ENCODE data around the gene TMEM72. TPM values are rescaled to one million over a fixed set of nuclear protein-coding genes. Genes with fewer than 3 reads are reported as not detected.

TMEM72 gene
- total and polyA plus RNA-seq, 7 donors = 0.33 to 11.8 (median 4.1) TPM; not detected in 3

DNA sequence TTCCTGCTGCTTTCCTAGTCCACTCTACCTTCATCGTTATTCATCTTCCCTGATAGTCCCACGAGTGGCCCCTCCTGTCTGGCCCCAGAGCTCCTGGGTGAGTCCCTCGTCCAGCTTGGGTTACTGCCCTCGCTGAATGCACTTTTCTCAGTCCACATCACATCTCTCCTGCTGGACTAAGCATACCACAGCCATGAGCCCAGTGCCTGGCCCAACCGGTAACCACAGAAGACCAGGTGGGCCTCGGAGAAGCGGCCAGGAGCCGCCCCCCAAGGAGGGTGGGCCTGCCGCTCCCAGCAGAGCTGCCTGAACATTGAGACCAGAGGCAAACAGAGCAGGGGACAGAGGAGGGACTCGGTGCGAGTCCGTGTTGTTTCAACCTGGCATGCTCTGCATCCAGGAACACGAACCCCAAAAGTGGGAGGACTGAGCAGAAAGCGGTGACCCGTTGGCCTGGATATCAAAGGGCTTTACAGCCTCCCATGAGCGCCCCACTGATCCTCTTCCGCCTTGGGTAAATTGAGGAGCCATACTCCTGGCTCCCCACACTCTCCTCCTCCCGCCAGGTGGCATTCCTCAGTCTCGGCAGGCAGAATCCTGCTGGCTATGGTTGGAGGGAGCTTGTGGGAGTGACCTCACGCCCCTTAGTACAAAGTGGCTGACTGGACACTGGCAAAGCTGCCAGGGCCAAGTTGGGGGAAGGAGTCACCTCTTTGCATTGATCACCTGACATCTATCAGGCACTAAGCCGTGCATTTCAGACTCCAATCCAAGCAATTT is 13.3 kb downstream of the TMEM72 start:
- 88 to 92% methylated on average over 21 of the region's 21 CpGs for WGBS, 2 donors
- intact Hi-C loops (cut with DNase I) = no loop called here
- no peaks in the 10 kb centered on the region for H3K4me1 ChIP-seq
- H3K27me3 ChIP-seq = no peaks in the 10 kb centered on the region
- peak; percentile 52 for DNase-seq
- no peak overlapping the region for H3K4me3 ChIP-seq
- no peaks in the 10 kb centered on the region for H3K36me3 ChIP-seq
- H3K9me3 ChIP-seq = no peaks in the 10 kb centered on the region
- TF ChIP-seq POLR2A (IDR thresholded peaks at IDR 0.05) (no peak), POLR2AphosphoS5 (IDR thresholded peaks at IDR 0.05) (no peak), CTCF (IDR thresholded peaks at IDR 0.05) (no peak), EP300 (IDR thresholded peaks at IDR 0.05) (no peak)
- H3K27ac ChIP-seq = no peak overlapping the region

- WGBS, 2 donors = 59 to 81% methylated on average over 7 of the region's 7 CpGs
- Histone ChIP-seq H3K36me3 (no peaks in the 10 kb centered on the region), H3K9me3 (no peaks in the 10 kb centered on the region), H3K27ac (no peak overlapping the region), H3K4me1 (no peaks in the 10 kb centered on the region), H3K27me3 (no peaks in the 10 kb centered on the region), H3K4me3 (no peak overlapping the region)
- TF ChIP-seq EP300 (IDR thresholded peaks at IDR 0.05) (no peak), POLR2AphosphoS5 (IDR thresholded peaks at IDR 0.05) (no peak), POLR2A (IDR thresholded peaks at IDR 0.05) (no peak), CTCF (IDR thresholded peaks at IDR 0.05) (no peak)
- DNase-seq = peak; percentile 34
- intact Hi-C loops (cut with DNase I) = no loop called here
Observed at GRCh38 chr10:44925224-44925623, 14.1 kb downstream of the TMEM72 start.

DNA sequence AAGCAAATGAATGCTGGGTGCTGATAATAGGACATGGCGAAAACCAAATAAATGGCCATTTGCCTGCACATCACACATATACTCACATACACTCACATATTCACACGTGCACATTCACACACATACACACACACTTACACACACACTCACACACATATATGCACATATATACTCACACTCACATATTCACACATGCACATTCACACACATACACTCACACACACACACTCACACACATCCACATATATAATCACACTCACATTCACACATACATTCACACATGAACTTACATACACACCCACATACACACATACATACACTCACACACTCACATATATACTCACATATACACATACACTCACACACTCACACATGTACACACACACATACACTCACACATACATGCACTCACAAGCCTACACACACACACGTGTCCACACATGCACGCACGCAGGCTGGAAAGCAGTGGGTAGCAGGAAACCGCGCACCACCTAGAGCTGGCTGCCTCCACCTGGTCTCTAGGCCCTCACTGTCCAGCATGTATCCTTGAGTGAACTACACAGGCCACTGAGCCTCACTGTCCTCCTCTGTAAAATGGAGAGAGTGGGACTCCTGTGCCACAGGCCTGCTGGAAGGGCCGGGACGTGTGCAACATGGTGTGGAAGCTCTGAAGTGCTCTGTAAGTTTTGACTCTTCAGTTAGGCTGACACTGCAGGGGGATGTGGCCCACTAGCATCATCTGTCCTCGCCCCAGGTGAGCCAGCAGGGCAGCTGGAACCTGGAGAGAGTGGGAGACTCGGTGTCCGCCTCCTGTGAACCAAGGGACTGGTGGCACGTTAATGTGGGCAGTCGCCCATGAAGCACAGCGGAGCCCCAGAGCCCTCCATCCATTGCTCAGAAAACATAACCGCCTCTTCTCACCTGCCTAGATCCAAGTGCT is 14.9 kb downstream of the TMEM72 start:
- Histone ChIP-seq H3K36me3 (no peaks in the 10 kb centered on the region), H3K27me3 (no peaks in the 10 kb centered on the region), H3K4me1 (no peaks in the 10 kb centered on the region), H3K9me3 (no peaks in the 10 kb centered on the region), H3K4me3 (no peak overlapping the region), H3K27ac (no peak overlapping the region)
- WGBS, 2 donors = 93 to 96% methylated on average over 16 of the region's 16 CpGs
- TF ChIP-seq EP300 (IDR thresholded peaks at IDR 0.05) (no peak), CTCF (IDR thresholded peaks at IDR 0.05) (no peak), POLR2AphosphoS5 (IDR thresholded peaks at IDR 0.05) (no peak), POLR2A (IDR thresholded peaks at IDR 0.05) (no peak)
- intact Hi-C loops (cut with DNase I) = no loop called here
- DNase-seq = peak; percentile 33

DNA sequence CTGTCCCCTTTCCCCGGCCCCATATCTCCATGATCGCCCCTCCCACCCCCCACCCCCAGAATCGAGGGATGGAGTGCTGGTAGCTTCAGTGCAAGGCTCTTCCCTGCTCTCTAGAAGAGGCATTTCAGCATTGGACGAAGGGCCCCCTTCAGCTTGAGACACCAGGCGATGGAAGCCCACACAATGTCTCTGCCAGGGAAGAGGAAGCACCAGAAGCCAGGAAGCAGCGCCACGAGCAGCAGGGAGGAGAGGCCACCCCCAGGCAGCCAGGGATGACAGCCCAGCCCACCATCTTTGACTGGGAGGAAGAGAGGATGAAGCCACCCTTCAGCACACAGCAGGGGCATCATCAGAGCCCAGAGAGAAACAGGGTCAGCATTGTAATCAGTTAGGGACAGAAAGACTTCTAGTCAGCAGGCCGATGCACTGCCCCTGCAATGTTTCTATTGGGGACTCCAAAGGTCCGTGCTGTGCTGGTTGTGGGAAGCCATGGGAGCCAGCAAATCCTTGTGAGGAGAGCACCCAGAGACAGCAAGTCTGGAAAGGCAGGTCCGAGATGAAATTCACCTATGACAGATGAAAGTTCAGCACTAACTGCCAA is 15.7 kb downstream of the TMEM72 start:
- Histone ChIP-seq H3K4me3 (no peak overlapping the region), H3K27ac (no peak overlapping the region), H3K9me3 (no peaks in the 10 kb centered on the region), H3K36me3 (no peaks in the 10 kb centered on the region), H3K4me1 (no peaks in the 10 kb centered on the region), H3K27me3 (no peaks in the 10 kb centered on the region)
- WGBS, 2 donors = 75 to 78% methylated on average over 10 of the region's 10 CpGs
- intact Hi-C loops (cut with DNase I) = no loop called here
- TF ChIP-seq POLR2AphosphoS5 (IDR thresholded peaks at IDR 0.05) (no peak), EP300 (IDR thresholded peaks at IDR 0.05) (no peak), POLR2A (IDR thresholded peaks at IDR 0.05) (no peak), CTCF (IDR thresholded peaks at IDR 0.05) (no peak)
- DNase-seq = peak; percentile 44

Data from sigmoid colon (tissue), 7 donors.